Activated CD4-positive, CD25-positive, alpha-beta regulatory T cell (primary cell): ENCODE results near the gene USP36.
"Not testable (repeated sequence)": the region's sequence is repeated elsewhere in the genome, so short reads cannot be mapped to it uniquely, and the experiment has no call there.

Experiments used
- DNase-seq, 4 experiments: peaks; one replicate each; lab custom pipeline; 2025; lab: John Stamatoyannopoulos, UW

USP36 gene

GRCh38 chr17:78767806-78768205 is 72.8 kb downstream of the USP36 start:
- no peak for DNase-seq

- no peak for DNase-seq
Observed at GRCh38 chr17:78766743-78767294, 73.8 kb downstream of the USP36 start.

GRCh38 chr17:78766225-78766624 is 74.4 kb downstream of the USP36 start:
- DNase-seq = no peak

GRCh38 chr17:78765821-78766220 is 74.8 kb downstream of the USP36 start:
- no peak for DNase-seq

GRCh38 chr17:78764871-78765270 is 75.7 kb downstream of the USP36 start:
- DNase-seq = no peak

- no peak for DNase-seq
Observed at GRCh38 chr17:78763561-78763960, 77.1 kb downstream of the USP36 start.

GRCh38 chr17:78761789-78762406 is 78.7 kb downstream of the USP36 start:
- no peak for DNase-seq

GRCh38 chr17:78759969-78760352 is 80.7 kb downstream of the USP36 start:
- DNase-seq = no peak

- peak in 2 of 4 experiments; percentile 50 to 59 for DNase-seq
Observed at GRCh38 chr17:78759203-78759968, 81.2 kb downstream of the USP36 start.

GRCh38 chr17:78753316-78754250 is 87.0 kb downstream of the USP36 start:
- DNase-seq = no peak

- DNase-seq = no peak
Observed at GRCh38 chr17:78751447-78752161, 89.0 kb downstream of the USP36 start.

GRCh38 chr17:78751000-78751399 is 89.6 kb downstream of the USP36 start:
- DNase-seq = not testable (repeated sequence)

GRCh38 chr17:78748730-78749317 is 91.8 kb downstream of the USP36 start:
- peak in 3 of 4 experiments; percentile 23 to 66 (median 63) for DNase-seq

GRCh38 chr17:78748048-78748729 is 92.4 kb downstream of the USP36 start:
- DNase-seq = no peak

- DNase-seq = no peak
Observed at GRCh38 chr17:78747488-78747887, 93.1 kb downstream of the USP36 start.

GRCh38 chr17:78746949-78747269 is 93.7 kb downstream of the USP36 start:
- DNase-seq = no peak

- no peak for DNase-seq
Observed at GRCh38 chr17:78746263-78746948, 94.2 kb downstream of the USP36 start.
